ENCODE data around the gene MRPL40.

DNA sequence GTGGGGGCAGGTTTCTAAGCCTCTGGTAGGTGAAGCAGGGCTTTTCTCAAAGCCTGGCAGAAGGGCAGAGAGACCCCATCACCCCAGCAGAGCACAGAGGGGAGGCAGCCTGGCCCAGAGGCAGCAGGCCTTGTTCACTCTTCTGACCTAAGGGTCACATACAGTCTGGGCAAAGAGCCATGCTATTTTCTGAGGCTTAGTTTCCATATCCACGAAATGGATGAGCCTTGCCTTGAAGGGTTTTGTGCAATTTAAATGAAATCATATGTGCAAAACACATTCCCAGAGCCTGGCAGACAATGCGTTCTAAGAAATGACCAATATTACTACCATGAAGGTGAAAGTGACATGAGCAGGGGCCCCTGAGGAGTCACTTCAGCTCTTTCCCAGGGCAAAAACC, 45.3 kb upstream of the MRPL40 start:
- TF ChIP-seq, protein P1, sequence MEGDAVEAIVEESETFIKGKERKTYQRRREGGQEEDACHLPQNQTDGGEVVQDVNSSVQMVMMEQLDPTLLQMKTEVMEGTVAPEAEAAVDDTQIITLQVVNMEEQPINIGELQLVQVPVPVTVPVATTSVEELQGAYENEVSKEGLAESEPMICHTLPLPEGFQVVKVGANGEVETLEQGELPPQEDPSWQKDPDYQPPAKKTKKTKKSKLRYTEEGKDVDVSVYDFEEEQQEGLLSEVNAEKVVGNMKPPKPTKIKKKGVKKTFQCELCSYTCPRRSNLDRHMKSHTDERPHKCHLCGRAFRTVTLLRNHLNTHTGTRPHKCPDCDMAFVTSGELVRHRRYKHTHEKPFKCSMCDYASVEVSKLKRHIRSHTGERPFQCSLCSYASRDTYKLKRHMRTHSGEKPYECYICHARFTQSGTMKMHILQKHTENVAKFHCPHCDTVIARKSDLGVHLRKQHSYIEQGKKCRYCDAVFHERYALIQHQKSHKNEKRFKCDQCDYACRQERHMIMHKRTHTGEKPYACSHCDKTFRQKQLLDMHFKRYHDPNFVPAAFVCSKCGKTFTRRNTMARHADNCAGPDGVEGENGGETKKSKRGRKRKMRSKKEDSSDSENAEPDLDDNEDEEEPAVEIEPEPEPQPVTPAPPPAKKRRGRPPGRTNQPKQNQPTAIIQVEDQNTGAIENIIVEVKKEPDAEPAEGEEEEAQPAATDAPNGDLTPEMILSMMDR (IDR thresholded peaks at IDR 0.05; ENCODE audit: low read length): no peak
- TF ChIP-seq EZH2 (optimal IDR thresholded peaks at IDR 0.05; ENCODE audit: low read depth, low read length): no peak
- TF ChIP-seq EZH2phosphoT487 (IDR thresholded peaks at IDR 0.05; ENCODE audit: low read length): no peak

All from MM.1S (cell line).